Gastroesophageal sphincter (tissue), 4 donors: ENCODE measurements around the gene BCL11A. TPM values are rescaled to one million over a fixed set of nuclear protein-coding genes. Genes with fewer than 3 reads are reported as not detected.

ENCODE experiments used
- ATAC-seq: fragments of 150-250 bp; one replicate; pipeline ENCODE4 v1.9.1; 2016; ENCODE audit warnings: mild to moderate bottlenecking, moderate library complexity
- H3K27ac ChIP-seq, 4 donors: fragments of 200-600 bp; sonication (generic) in 3 of 4; 1 replicate in 3 of 4; 2 replicates in 1 of 4; pipeline ENCODE4 v1.5.1; 2016 to 2019
- H3K27me3 ChIP-seq: fragments of 200-600 bp; sonication (generic); one replicate; pipeline ENCODE4 v1.5.1; 2019
- H3K36me3 ChIP-seq, 2 donors: fragments of 200-600 bp; sonication (generic); one replicate each; pipeline ENCODE4 v1.5.1; 2019; ENCODE audit warnings: control low read depth in 1 of 2
- H3K4me1 ChIP-seq, 3 donors: fragments of 200-600 bp; sonication (generic); 1 replicate in 2 of 3; 2 replicates in 1 of 3; pipeline ENCODE4 v1.5.1; 2016 to 2019; ENCODE audit warnings: control low read depth in 2 of 3
- H3K4me3 ChIP-seq, 2 donors: fragments of 200-600 bp; sonication (generic); one replicate each; pipeline ENCODE4 v1.5.1; 2019; ENCODE audit warnings: mild to moderate bottlenecking in 1 of 2, moderate library complexity in 1 of 2
- H3K9me3 ChIP-seq, 3 donors: fragments of 200-600 bp; sonication (generic); one replicate each; pipeline ENCODE4 v1.5.1; 2017 to 2019; ENCODE audit warnings: control low read depth in 2 of 3
- EP300 ChIP-seq: sonication (generic); formaldehyde crosslinking; IDR thresholded peaks from one replicate; pipeline ENCODE4 v1.6.1; 2017; ENCODE audit warnings: antibody characterized with exemption, mild to moderate bottlenecking
- POLR2A ChIP-seq, 2 donors: fragments of 450-650 bp; IDR thresholded peaks; one replicate each; pipeline ENCODE4 v1.6.1; 2017; ENCODE audit warnings: antibody characterized with exemption in 2 of 2, mild to moderate bottlenecking in 2 of 2, moderate library complexity in 1 of 2
- POLR2AphosphoS5 ChIP-seq: sonication (generic); formaldehyde crosslinking; IDR thresholded peaks from one replicate; pipeline ENCODE4 v1.6.1; 2017; ENCODE audit warnings: antibody characterized with exemption
- WGBS, 2 donors: methylation state at CpG; one replicate each; pipeline ENCODE4 v1.1.5; 2018; ENCODE audit warnings: low coverage in 1 of 2; 5-methylcytosine and 5-hydroxymethylcytosine counted together
- total RNA-seq, 4 donors: library from RNA; depleted of rRNA; stranded (reverse); fragments of >200 nt; gene quantifications; one replicate each; pipeline ENCODE4 v1.1.0, GENCODE V29; 2016
- TF ChIP-seq, protein P1 (sequence below), 4 experiments: fragments of 200-600 bp in 2 of 4; fragments of 450-650 bp in 2 of 4; sonication (generic) in 1 of 4; IDR thresholded peaks; one replicate each; pipeline ENCODE4 v1.5.1; 2017 to 2019; ENCODE audit warnings: antibody characterized with exemption in 4 of 4, mild to moderate bottlenecking in 2 of 4, moderate library complexity in 2 of 4

Gene BCL11A
- total RNA-seq, 4 donors from 2014 or later: 3.6 to 10.6 (median 8.1) TPM

DNA sequence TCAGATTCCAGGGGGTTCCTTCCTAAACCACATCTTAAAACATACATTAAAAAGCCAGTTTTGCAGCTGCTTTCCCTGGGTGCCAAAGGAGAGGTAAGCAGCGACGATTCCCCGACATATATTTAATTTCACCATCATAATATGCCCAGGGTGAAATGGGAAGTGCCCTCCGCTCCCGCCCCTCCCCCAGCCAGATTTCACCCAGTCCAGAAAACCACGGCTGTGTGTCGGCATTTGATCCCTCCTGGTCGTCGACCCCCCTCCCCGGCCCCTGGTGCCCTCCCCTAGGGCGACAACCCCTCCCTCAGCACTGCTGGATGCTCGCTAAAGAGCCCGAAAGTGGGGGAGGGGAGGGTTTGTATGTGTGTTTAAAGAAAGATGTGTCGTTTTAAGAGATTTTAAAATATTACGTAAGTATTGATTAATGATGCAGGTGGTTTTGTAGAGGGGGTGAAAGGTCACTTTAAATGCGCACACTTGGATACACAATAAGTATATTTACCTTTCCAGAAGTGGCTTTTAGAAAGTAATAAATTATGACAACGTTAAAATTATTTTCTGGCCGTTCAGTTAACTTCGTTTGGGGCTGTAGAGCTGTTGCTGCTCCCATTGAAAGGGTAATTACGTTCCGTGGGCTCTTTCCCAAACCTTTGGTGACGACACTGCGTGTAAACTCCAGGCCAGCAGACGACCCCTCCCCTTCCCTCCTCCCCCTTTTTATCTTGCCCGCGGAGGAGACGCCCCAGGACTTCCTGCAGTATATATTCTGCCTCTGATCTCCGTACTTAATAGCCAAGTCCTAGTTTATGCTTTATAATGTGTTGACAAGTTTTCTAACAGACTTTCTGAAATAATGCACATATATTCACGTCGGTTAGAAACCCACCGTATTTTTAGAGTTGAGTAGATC, 3.4 kb upstream of the BCL11A start:
- peaks cover 88% of the 10 kb centered on the region for H3K27me3 ChIP-seq
- TF ChIP-seq EP300 (no peak), POLR2A (IDR thresholded peaks at IDR 0.05) (no peak), POLR2AphosphoS5 (no peak)
- TF ChIP-seq, protein P1, sequence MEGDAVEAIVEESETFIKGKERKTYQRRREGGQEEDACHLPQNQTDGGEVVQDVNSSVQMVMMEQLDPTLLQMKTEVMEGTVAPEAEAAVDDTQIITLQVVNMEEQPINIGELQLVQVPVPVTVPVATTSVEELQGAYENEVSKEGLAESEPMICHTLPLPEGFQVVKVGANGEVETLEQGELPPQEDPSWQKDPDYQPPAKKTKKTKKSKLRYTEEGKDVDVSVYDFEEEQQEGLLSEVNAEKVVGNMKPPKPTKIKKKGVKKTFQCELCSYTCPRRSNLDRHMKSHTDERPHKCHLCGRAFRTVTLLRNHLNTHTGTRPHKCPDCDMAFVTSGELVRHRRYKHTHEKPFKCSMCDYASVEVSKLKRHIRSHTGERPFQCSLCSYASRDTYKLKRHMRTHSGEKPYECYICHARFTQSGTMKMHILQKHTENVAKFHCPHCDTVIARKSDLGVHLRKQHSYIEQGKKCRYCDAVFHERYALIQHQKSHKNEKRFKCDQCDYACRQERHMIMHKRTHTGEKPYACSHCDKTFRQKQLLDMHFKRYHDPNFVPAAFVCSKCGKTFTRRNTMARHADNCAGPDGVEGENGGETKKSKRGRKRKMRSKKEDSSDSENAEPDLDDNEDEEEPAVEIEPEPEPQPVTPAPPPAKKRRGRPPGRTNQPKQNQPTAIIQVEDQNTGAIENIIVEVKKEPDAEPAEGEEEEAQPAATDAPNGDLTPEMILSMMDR (IDR thresholded peaks at IDR 0.05): no peak
- H3K4me3 ChIP-seq: peak overlapping the region in 1 of 2 donors; percentile 16
- H3K27ac ChIP-seq: no peak overlapping the region
- no peaks in the 10 kb centered on the region for H3K9me3 ChIP-seq
- no peak for ATAC-seq
- WGBS, 2 donors: 11 to 17% methylated on average over 19 to 22 of the region's 31 CpGs
- peaks cover 0 to 55% (median 21%) of the 10 kb centered on the region in 3 donors for H3K4me1 ChIP-seq
- no peaks in the 10 kb centered on the region for H3K36me3 ChIP-seq

DNA sequence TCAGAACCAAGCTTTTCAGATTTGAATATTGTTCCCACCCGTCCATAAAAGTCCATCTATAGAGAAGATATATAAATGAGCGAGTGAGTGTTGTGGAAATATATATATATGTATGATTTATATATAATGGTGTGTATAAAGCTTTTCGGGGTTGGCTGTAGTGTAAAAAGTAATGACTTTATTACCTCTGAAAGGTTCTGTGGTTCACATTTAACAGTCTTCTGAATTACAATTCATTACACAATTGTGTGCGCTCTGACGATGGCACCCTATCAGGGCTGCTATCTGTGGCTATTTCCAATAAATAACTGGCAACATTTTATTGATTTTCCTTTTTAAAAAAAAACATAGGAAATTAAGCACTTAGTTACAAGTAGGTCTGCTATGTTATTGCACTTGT, 2.7 kb upstream of the BCL11A start:
- peaks cover 88% of the 10 kb centered on the region for H3K27me3 ChIP-seq
- H3K4me3 ChIP-seq: peak overlapping the region in 1 of 2 donors; percentile 16
- TF ChIP-seq EP300: no peak
- H3K27ac ChIP-seq: no peak overlapping the region
- H3K4me1 ChIP-seq: peaks cover 0 to 62% (median 24%) of the 10 kb centered on the region in 3 donors
- no peak for ATAC-seq
- H3K36me3 ChIP-seq: no peaks in the 10 kb centered on the region
- H3K9me3 ChIP-seq: no peaks in the 10 kb centered on the region
- WGBS, 2 donors: 58 to 71% methylated on average over 5 of the region's 5 CpGs

DNA sequence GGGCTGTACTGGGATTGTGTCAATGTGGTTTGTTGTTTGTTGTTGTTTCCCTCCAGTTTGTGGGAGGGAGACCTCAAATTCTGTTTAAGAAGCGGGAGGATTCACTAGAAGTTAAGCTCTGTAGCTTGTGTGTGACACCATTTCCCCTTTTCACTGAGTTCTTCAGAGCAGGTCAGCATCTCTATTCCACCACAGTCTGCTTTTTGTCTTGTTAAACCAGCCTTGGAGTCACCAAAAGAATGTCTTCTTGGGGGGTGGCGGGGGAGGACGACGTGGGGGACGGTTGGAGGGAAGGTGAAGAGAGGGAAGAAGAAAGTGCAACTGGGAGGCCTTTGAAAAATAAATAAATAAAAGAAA, 2.3 kb upstream of the BCL11A start:
- peaks cover 88% of the 10 kb centered on the region for H3K27me3 ChIP-seq
- ATAC-seq: no peak
- H3K36me3 ChIP-seq: no peaks in the 10 kb centered on the region
- no peaks in the 10 kb centered on the region for H3K9me3 ChIP-seq
- H3K4me1 ChIP-seq: peaks cover 0 to 66% (median 26%) of the 10 kb centered on the region in 3 donors
- H3K4me3 ChIP-seq: peak overlapping the region; percentile 43 to 70
- WGBS, 2 donors: 27 to 32% methylated on average over 2 of the region's 5 CpGs
- TF ChIP-seq, protein P1 (IDR thresholded peaks at IDR 0.05): no peak
- no peak for TF ChIP-seq EP300
- TF ChIP-seq POLR2AphosphoS5: no peak
- TF ChIP-seq POLR2A (IDR thresholded peaks at IDR 0.05): no peak
- H3K27ac ChIP-seq: peak overlapping the region in 3 of 4 donors; percentile 15 to 82 (median 81)

DNA sequence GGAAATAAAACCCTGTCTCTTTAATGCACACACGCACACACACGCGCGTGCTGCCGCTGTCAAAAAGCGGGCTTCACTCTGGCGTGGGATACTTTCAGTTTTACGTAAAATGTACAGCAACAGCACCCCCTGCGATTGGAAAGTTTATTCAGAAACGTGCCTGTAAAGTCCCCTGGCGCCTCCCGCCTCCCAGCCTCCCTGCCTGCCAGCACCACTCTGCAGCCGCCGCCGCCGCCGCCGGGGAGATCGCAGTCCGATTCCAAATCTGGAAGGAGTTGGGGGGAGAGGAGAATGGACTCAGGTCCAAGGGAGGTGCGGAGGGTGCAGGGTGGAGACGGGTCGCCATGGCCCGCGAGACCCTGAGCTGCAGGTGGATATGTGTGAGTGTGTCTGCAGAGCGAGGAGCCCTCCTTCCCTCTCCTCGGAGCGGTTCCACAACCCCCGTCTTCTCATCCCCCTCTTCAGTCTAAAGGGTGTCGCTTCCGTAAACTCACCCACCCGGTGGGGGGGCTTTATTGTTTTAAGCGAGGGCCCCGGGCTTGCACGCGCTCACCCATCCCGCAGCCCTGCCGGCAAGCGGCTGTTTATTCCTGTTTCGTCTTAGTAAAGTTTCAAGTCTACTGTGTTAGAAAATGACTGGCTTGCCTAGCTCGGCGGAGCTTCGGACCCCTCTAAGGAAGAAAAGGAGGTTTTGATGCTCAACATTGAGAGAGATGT, 1.8 kb upstream of the BCL11A start:
- Histone ChIP-seq H3K27me3 (peaks cover 88% of the 10 kb centered on the region), H3K36me3 (no peaks in the 10 kb centered on the region), H3K4me1 (peaks cover 0 to 71% (median 30%) of the 10 kb centered on the region in 3 donors), H3K4me3 (peak overlapping the region; percentile 43 to 70), H3K27ac (peak overlapping the region in 3 of 4 donors; percentile 24 to 82 (median 81)), H3K9me3 (no peaks in the 10 kb centered on the region)
- TF ChIP-seq, protein P1 (IDR thresholded peaks at IDR 0.05): peak in 3 of 4 experiments; percentile 5 to 41 (median 17)
- TF ChIP-seq POLR2AphosphoS5: no peak
- TF ChIP-seq EP300: no peak
- TF ChIP-seq POLR2A (IDR thresholded peaks at IDR 0.05): no peak
- WGBS, 2 donors: 0% methylated on average over 5 to 14 of the region's 43 CpGs
- ATAC-seq: peak; percentile 38

DNA sequence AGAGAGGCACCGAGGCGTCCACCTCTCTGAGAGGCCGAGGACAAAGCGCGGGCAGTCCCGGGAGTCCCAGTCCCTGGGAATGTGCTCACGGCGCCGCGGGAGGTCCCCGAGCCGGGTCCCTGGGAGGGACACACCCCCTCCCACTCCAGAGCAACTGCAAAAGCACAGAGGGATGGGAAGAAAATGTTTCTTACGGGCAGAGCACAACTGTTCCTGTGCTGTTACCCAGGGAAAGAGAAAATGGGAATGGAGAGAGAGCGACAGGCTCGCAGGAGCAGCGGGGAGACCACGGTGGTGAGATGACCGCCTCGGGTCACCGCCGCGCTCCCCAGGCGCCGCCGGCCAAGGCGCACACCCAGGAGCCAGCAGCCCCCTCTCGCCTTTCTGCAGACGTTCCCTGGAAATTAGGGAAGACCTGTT, 1.2 kb upstream of the BCL11A start:
- ATAC-seq: peak; percentile 2
- H3K4me3 ChIP-seq: peak overlapping the region; percentile 43 to 70
- H3K4me1 ChIP-seq: peaks cover 0 to 77% (median 31%) of the 10 kb centered on the region in 3 donors

More for the DNA sequence above, 1.2 kb upstream of the BCL11A start:
- Histone ChIP-seq H3K36me3 (no peaks in the 10 kb centered on the region), H3K27me3 (peaks cover 92% of the 10 kb centered on the region), H3K27ac (peak overlapping the region in 3 of 4 donors; percentile 24 to 82 (median 81)), H3K9me3 (no peaks in the 10 kb centered on the region)
- TF ChIP-seq POLR2A (IDR thresholded peaks at IDR 0.05) (no peak), POLR2AphosphoS5 (no peak), EP300 (no peak)
- TF ChIP-seq, protein P1 (IDR thresholded peaks at IDR 0.05): no peak
- WGBS, 2 donors: 0% methylated on average over 8 to 15 of the region's 28 CpGs
